ENCODE measurements around the gene CMTM7. TPM values are rescaled to one million over a fixed set of nuclear protein-coding genes. Genes with fewer than 3 reads are reported as not detected.
A peak's percentile ranks its signal among the peaks of the same experiment; 100 is the strongest.

CMTM7 gene
- total and polyA plus RNA-seq, 4 donors: 2.0 to 17.3 (median 8.4) TPM

- no peak overlapping the region for H3K4me3 ChIP-seq (ENCODE audit: low read length in 2 of 2)
- H3K9me3 ChIP-seq (ENCODE audit: control insufficient read depth, low read length): no peaks in the 10 kb centered on the region
- no peak overlapping the region for H3K27ac ChIP-seq (ENCODE audit: low read depth in 1 of 2, low read length in 2 of 2)
- no peak for DNase-seq
- no peaks in the 10 kb centered on the region for H3K36me3 ChIP-seq (ENCODE audit: control insufficient read depth in 1 of 2, insufficient read depth in 2 of 2, low read length in 1 of 2)
- no peaks in the 10 kb centered on the region for H3K27me3 ChIP-seq (ENCODE audit: control insufficient read depth in 1 of 2, insufficient read depth in 2 of 2, low read length in 1 of 2)
- no peaks in the 10 kb centered on the region for H3K4me1 ChIP-seq (ENCODE audit: control insufficient read depth in 1 of 2, insufficient read depth in 2 of 2, low read length in 2 of 2)
- 70 to 80% methylated on average over 4 of the region's 4 CpGs for WGBS, 2 donors
- intact Hi-C loops (cut with DNase I): no loop called here
- no peak for ATAC-seq (ENCODE audit: low FRiP score)
These were observed 31.2 kb upstream of the CMTM7 start for GRCh38 chr3:32360493-32360827.

- Histone ChIP-seq H3K27ac (ENCODE audit: low read depth in 1 of 2, low read length in 2 of 2) (no peak overlapping the region), H3K4me1 (ENCODE audit: control insufficient read depth in 1 of 2, insufficient read depth in 2 of 2, low read length in 2 of 2) (no peaks in the 10 kb centered on the region), H3K4me3 (ENCODE audit: low read length in 2 of 2) (no peak overlapping the region), H3K9me3 (ENCODE audit: control insufficient read depth, low read length) (no peaks in the 10 kb centered on the region), H3K27me3 (ENCODE audit: control insufficient read depth in 1 of 2, insufficient read depth in 2 of 2, low read length in 1 of 2) (no peaks in the 10 kb centered on the region), H3K36me3 (ENCODE audit: control insufficient read depth in 1 of 2, insufficient read depth in 2 of 2, low read length in 1 of 2) (no peaks in the 10 kb centered on the region)
- intact Hi-C loops (cut with DNase I): no loop called here
- WGBS, 2 donors: 75 to 78% methylated on average over 6 of the region's 6 CpGs
- DNase-seq (no peak), ATAC-seq (ENCODE audit: low FRiP score) (no peak)
These were observed 24.8 kb upstream of the CMTM7 start for GRCh38 chr3:32366638-32367397.

- H3K9me3 ChIP-seq (ENCODE audit: control insufficient read depth, low read length): no peaks in the 10 kb centered on the region
- intact Hi-C loops (cut with DNase I): no loop called here
- H3K27me3 ChIP-seq (ENCODE audit: control insufficient read depth in 1 of 2, insufficient read depth in 2 of 2, low read length in 1 of 2): no peaks in the 10 kb centered on the region
- H3K4me3 ChIP-seq (ENCODE audit: low read length in 2 of 2): no peak overlapping the region
- WGBS, 2 donors: 95% methylated on average over 10 of the region's 10 CpGs
- no peaks in the 10 kb centered on the region for H3K36me3 ChIP-seq (ENCODE audit: control insufficient read depth in 1 of 2, insufficient read depth in 2 of 2, low read length in 1 of 2)
- no peak overlapping the region for H3K27ac ChIP-seq (ENCODE audit: low read depth in 1 of 2, low read length in 2 of 2)
- ATAC-seq (ENCODE audit: low FRiP score) (peak; percentile 19), DNase-seq (no peak)
- H3K4me1 ChIP-seq (ENCODE audit: control insufficient read depth in 1 of 2, insufficient read depth in 2 of 2, low read length in 2 of 2): no peaks in the 10 kb centered on the region
These were observed 24.2 kb upstream of the CMTM7 start for GRCh38 chr3:32367442-32367841.

- DNase-seq (no peak), ATAC-seq (ENCODE audit: low FRiP score) (no peak)
- Histone ChIP-seq H3K4me1 (ENCODE audit: control insufficient read depth in 1 of 2, insufficient read depth in 2 of 2, low read length in 2 of 2) (no peaks in the 10 kb centered on the region), H3K27me3 (ENCODE audit: control insufficient read depth in 1 of 2, insufficient read depth in 2 of 2, low read length in 1 of 2) (no peaks in the 10 kb centered on the region), H3K9me3 (ENCODE audit: control insufficient read depth, low read length) (no peaks in the 10 kb centered on the region), H3K36me3 (ENCODE audit: control insufficient read depth in 1 of 2, insufficient read depth in 2 of 2, low read length in 1 of 2) (no peaks in the 10 kb centered on the region), H3K4me3 (ENCODE audit: low read length in 2 of 2) (no peak overlapping the region), H3K27ac (ENCODE audit: low read depth in 1 of 2, low read length in 2 of 2) (no peak overlapping the region)
- intact Hi-C loops (cut with DNase I): no loop called here
- 92 to 93% methylated on average over 7 of the region's 7 CpGs for WGBS, 2 donors
These were observed 20.0 kb upstream of the CMTM7 start for GRCh38 chr3:32371461-32372212.

GRCh38 chr3:32372213-32372490, 19.5 kb upstream of the CMTM7 start:
- Histone ChIP-seq H3K27ac (ENCODE audit: low read depth in 1 of 2, low read length in 2 of 2) (no peak overlapping the region), H3K4me1 (ENCODE audit: control insufficient read depth in 1 of 2, insufficient read depth in 2 of 2, low read length in 2 of 2) (no peaks in the 10 kb centered on the region), H3K36me3 (ENCODE audit: control insufficient read depth in 1 of 2, insufficient read depth in 2 of 2, low read length in 1 of 2) (no peaks in the 10 kb centered on the region), H3K4me3 (ENCODE audit: low read length in 2 of 2) (no peak overlapping the region), H3K9me3 (ENCODE audit: control insufficient read depth, low read length) (no peaks in the 10 kb centered on the region), H3K27me3 (ENCODE audit: control insufficient read depth in 1 of 2, insufficient read depth in 2 of 2, low read length in 1 of 2) (no peaks in the 10 kb centered on the region)
- no peak for DNase-seq
- intact Hi-C loops (cut with DNase I): no loop called here
- WGBS, 2 donors: 95 to 96% methylated on average over 4 of the region's 4 CpGs
- ATAC-seq (ENCODE audit: low FRiP score): no peak

- Histone ChIP-seq H3K9me3 (ENCODE audit: control insufficient read depth, low read length) (no peaks in the 10 kb centered on the region), H3K27ac (ENCODE audit: low read depth in 1 of 2, low read length in 2 of 2) (no peak overlapping the region), H3K4me3 (ENCODE audit: low read length in 2 of 2) (no peak overlapping the region), H3K4me1 (ENCODE audit: control insufficient read depth in 1 of 2, insufficient read depth in 2 of 2, low read length in 2 of 2) (no peaks in the 10 kb centered on the region), H3K36me3 (ENCODE audit: control insufficient read depth in 1 of 2, insufficient read depth in 2 of 2, low read length in 1 of 2) (no peaks in the 10 kb centered on the region), H3K27me3 (ENCODE audit: control insufficient read depth in 1 of 2, insufficient read depth in 2 of 2, low read length in 1 of 2) (no peaks in the 10 kb centered on the region)
- intact Hi-C loops (cut with DNase I): no loop called here
- WGBS, 2 donors: 87 to 89% methylated on average over 5 of the region's 5 CpGs
- ATAC-seq (ENCODE audit: low FRiP score) (no peak), DNase-seq (no peak)
These were observed 18.4 kb upstream of the CMTM7 start for GRCh38 chr3:32373276-32373675.

- 63 to 81% methylated on average over 5 of the region's 5 CpGs for WGBS, 2 donors
- Histone ChIP-seq H3K9me3 (ENCODE audit: control insufficient read depth, low read length) (no peaks in the 10 kb centered on the region), H3K4me1 (ENCODE audit: control insufficient read depth in 1 of 2, insufficient read depth in 2 of 2, low read length in 2 of 2) (no peaks in the 10 kb centered on the region), H3K27ac (ENCODE audit: low read depth in 1 of 2, low read length in 2 of 2) (no peak overlapping the region), H3K36me3 (ENCODE audit: control insufficient read depth in 1 of 2, insufficient read depth in 2 of 2, low read length in 1 of 2) (no peaks in the 10 kb centered on the region), H3K27me3 (ENCODE audit: control insufficient read depth in 1 of 2, insufficient read depth in 2 of 2, low read length in 1 of 2) (no peaks in the 10 kb centered on the region), H3K4me3 (ENCODE audit: low read length in 2 of 2) (no peak overlapping the region)
- no peak for ATAC-seq (ENCODE audit: low FRiP score)
- no peak for DNase-seq
- intact Hi-C loops (cut with DNase I): no loop called here
These were observed 17.8 kb upstream of the CMTM7 start for GRCh38 chr3:32373844-32374243.

GRCh38 chr3:32374788-32375595, 16.7 kb upstream of the CMTM7 start:
- no peaks in the 10 kb centered on the region for H3K9me3 ChIP-seq (ENCODE audit: control insufficient read depth, low read length)
- 47 to 53% methylated on average over 12 of the region's 12 CpGs for WGBS, 2 donors
- H3K27me3 ChIP-seq (ENCODE audit: control insufficient read depth in 1 of 2, insufficient read depth in 2 of 2, low read length in 1 of 2): no peaks in the 10 kb centered on the region
- no peak for DNase-seq
- no peak overlapping the region for H3K27ac ChIP-seq (ENCODE audit: low read depth in 1 of 2, low read length in 2 of 2)
- intact Hi-C loops (cut with DNase I): loop anchor here (5.0 kb wide), 2 partner anchors 92 to 97 kb away; no protein-coding TSS in a partner anchor
- no peak for ATAC-seq (ENCODE audit: low FRiP score)
- no peak overlapping the region for H3K4me3 ChIP-seq (ENCODE audit: low read length in 2 of 2)
- no peaks in the 10 kb centered on the region for H3K36me3 ChIP-seq (ENCODE audit: control insufficient read depth in 1 of 2, insufficient read depth in 2 of 2, low read length in 1 of 2)
- H3K4me1 ChIP-seq (ENCODE audit: control insufficient read depth in 1 of 2, insufficient read depth in 2 of 2, low read length in 2 of 2): no peaks in the 10 kb centered on the region

Measured in aorta (tissue), 5 donors.